GM06990 (cell line): ENCODE measurements around the gene HMGCLL1.

ENCODE experiments used
- DNase-seq: peaks from one replicate; pipeline ENCODE4 v3.0.0-alpha.2; 2011; ENCODE audit not compliant: insufficient read length; ENCODE audit errors: extremely low read depth
- H3K27me3 ChIP-seq: replicated peaks from 2 replicates; pipeline ENCODE4 v1.6.0; 2011; ENCODE audit warnings: low read length; ENCODE audit not compliant: control insufficient read depth, insufficient read depth
- H3K36me3 ChIP-seq: 2 replicates; pipeline ENCODE4 v1.5.1; 2011; ENCODE audit warnings: low read length; ENCODE audit not compliant: control insufficient read depth, insufficient read depth
- H3K4me3 ChIP-seq: replicated peaks from 2 replicates; pipeline ENCODE4 v1.5.1; 2011; ENCODE audit warnings: low read depth, mild to moderate bottlenecking, control low read depth, low read length
- CTCF ChIP-seq: IDR thresholded peaks from 2 replicates; pipeline ENCODE4 v1.5.1; 2011; ENCODE audit warnings: low read length, control low read depth, mild to moderate bottlenecking, inconsistent platforms; ENCODE audit not compliant: insufficient read depth, poor library complexity, severe bottlenecking

The HMGCLL1 gene

GRCh38 chr6:55456016-55456415, 123.0 kb downstream of the HMGCLL1 start:
- Histone ChIP-seq H3K27me3 (no peaks in the 10 kb centered on the region), H3K4me3 (no peak overlapping the region), H3K36me3 (no peaks in the 10 kb centered on the region)
- TF ChIP-seq CTCF: no peak
- DNase-seq: no peak

- no peak for TF ChIP-seq CTCF
- Histone ChIP-seq H3K4me3 (no peak overlapping the region), H3K36me3 (no peaks in the 10 kb centered on the region), H3K27me3 (no peaks in the 10 kb centered on the region)
- DNase-seq: no peak
Observed at GRCh38 chr6:55450005-55450404, 129.0 kb downstream of the HMGCLL1 start.

- no peak overlapping the region for H3K4me3 ChIP-seq
- no peaks in the 10 kb centered on the region for H3K27me3 ChIP-seq
- no peak for DNase-seq
- TF ChIP-seq CTCF: no peak
- H3K36me3 ChIP-seq: no peaks in the 10 kb centered on the region
Observed at GRCh38 chr6:55449225-55449624, 129.8 kb downstream of the HMGCLL1 start.

- Histone ChIP-seq H3K36me3 (no peaks in the 10 kb centered on the region), H3K27me3 (no peaks in the 10 kb centered on the region), H3K4me3 (no peak overlapping the region)
- TF ChIP-seq CTCF: no peak
- DNase-seq: no peak
Observed at GRCh38 chr6:55448451-55448850, 130.5 kb downstream of the HMGCLL1 start.

GRCh38 chr6:55447891-55448290, 131.1 kb downstream of the HMGCLL1 start:
- DNase-seq: no peak
- Histone ChIP-seq H3K27me3 (no peaks in the 10 kb centered on the region), H3K4me3 (no peak overlapping the region), H3K36me3 (no peaks in the 10 kb centered on the region)
- TF ChIP-seq CTCF: no peak

GRCh38 chr6:55445648-55446204, 133.3 kb downstream of the HMGCLL1 start:
- Histone ChIP-seq H3K4me3 (no peak overlapping the region), H3K27me3 (no peaks in the 10 kb centered on the region), H3K36me3 (no peaks in the 10 kb centered on the region)
- TF ChIP-seq CTCF: peak; percentile 40
- peak; percentile 0 for DNase-seq
